Measurements from ENCODE around the gene TAP1. TPM values are rescaled to one million over a fixed set of nuclear protein-coding genes. Genes with fewer than 3 reads are reported as not detected.

Gene TAP1
- total RNA-seq: 10 to 100 TPM; 32.6 to 52.1 TPM
- 100 to 1,000 TPM in 1 of 2 donors, 10 to 100 TPM in 1; 63.6 to 181 TPM for polyA plus RNA-seq
- long read RNA-seq, donor 1, transcript TAP1-201 (11 exons, 2,959 nt): major isoform, 6 of 7 reads
- long read RNA-seq, donor 1, partial matches to known transcripts: 0 of 7 reads
- long read RNA-seq, donor 1, other reads (novel, unspliced or antisense): 0 of 7 reads
- long read RNA-seq, donor 2: 0 reads
- long read RNA-seq, donor 3, partial matches to known transcripts: 0 of 4 reads
- long read RNA-seq, donor 3, other reads (novel, unspliced or antisense): 0 of 4 reads
- long read RNA-seq, donor 4: 0 reads
- long read RNA-seq, donor 5, partial matches to known transcripts: 0 of 2 reads
- long read RNA-seq, donor 5, other reads (novel, unspliced or antisense): 0 of 2 reads

- Histone ChIP-seq H3K4me3 (peak within 1 kb of the TSS; percentile 92), H3K4me1 (ENCODE audit: control insufficient read depth in 5 of 5, insufficient read depth in 5 of 5, low read length in 5 of 5) (peaks cover 0 to 20% (median 4%) of the 10 kb centered on the region in 5 donors), H3K9ac (ENCODE audit: insufficient read depth in 1 of 2, low read length in 2 of 2) (peak within 1 kb of the TSS; percentile 69 to 92), H3K27ac (ENCODE audit: low read depth in 1 of 2, low read length in 1 of 2) (peak within 1 kb of the TSS; percentile 97 to 99), H3K27me3 (ENCODE audit: control insufficient read depth in 3 of 3, insufficient read depth in 3 of 3, low read length in 2 of 3) (peaks cover 0 to 27% (median 0%) of the 10 kb centered on the region in 3 donors), H3K9me3 (ENCODE audit: control insufficient read depth in 4 of 4, insufficient read depth in 3 of 4, low read length in 3 of 4) (no peaks in the 10 kb centered on the region), H3K36me3 (ENCODE audit: control insufficient read depth in 4 of 4, insufficient read depth in 4 of 4, low read length in 4 of 4) (peaks cover 7 to 37% (median 17%) of the 10 kb centered on the region in 4 donors)
- ATAC-seq (ENCODE audit: insufficient read depth, low FRiP score) (peak; percentile 94), DNase-seq (peak; percentile 93 to 95 (median 94))
- 0% methylated on average over 61 to 68 of the region's 68 CpGs for WGBS, 2 donors
- TF ChIP-seq, protein P1, sequence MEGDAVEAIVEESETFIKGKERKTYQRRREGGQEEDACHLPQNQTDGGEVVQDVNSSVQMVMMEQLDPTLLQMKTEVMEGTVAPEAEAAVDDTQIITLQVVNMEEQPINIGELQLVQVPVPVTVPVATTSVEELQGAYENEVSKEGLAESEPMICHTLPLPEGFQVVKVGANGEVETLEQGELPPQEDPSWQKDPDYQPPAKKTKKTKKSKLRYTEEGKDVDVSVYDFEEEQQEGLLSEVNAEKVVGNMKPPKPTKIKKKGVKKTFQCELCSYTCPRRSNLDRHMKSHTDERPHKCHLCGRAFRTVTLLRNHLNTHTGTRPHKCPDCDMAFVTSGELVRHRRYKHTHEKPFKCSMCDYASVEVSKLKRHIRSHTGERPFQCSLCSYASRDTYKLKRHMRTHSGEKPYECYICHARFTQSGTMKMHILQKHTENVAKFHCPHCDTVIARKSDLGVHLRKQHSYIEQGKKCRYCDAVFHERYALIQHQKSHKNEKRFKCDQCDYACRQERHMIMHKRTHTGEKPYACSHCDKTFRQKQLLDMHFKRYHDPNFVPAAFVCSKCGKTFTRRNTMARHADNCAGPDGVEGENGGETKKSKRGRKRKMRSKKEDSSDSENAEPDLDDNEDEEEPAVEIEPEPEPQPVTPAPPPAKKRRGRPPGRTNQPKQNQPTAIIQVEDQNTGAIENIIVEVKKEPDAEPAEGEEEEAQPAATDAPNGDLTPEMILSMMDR (IDR thresholded peaks at IDR 0.05; ENCODE audit: control extremely low read depth, extremely low read depth): peak; percentile 87
These were observed at the start of gene TAP1, which contains the start of gene PSMB9 for GRCh38 chr6:32853541-32854375. Gene TAP1 (minus strand): TSS chr6:32853704. CDS start chr6:32853636, 68 bp downstream. Gene PSMB9 (plus strand): TSS chr6:32854192. CDS start chr6:32854230, 38 bp downstream.

DNA sequence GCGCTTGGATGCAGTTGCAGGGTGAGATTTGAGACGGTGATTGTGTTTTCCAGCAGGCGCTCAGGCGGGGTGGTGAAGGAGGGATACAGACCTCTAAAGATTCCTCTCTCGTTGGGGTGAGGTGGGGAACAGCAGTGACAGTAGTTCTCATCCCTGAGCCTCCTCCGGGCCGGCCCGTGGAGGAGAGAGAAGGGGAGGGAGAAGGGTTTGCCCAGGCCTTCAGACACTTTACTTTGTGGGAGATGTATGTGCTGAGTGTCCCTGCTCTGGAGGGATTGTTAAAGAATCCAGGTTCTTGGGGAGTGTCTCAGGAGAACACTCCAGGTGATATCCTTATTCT, 41.5 kb upstream of the TAP1 start:
- Histone ChIP-seq H3K27ac (ENCODE audit: low read depth in 1 of 2, low read length in 1 of 2) (peak overlapping the region; percentile 74 to 80), H3K36me3 (ENCODE audit: control insufficient read depth in 4 of 4, insufficient read depth in 4 of 4, low read length in 4 of 4) (no peaks in the 10 kb centered on the region), H3K9ac (ENCODE audit: insufficient read depth in 1 of 2, low read length in 2 of 2) (peak overlapping the region; percentile 46 to 71), H3K27me3 (ENCODE audit: control insufficient read depth in 3 of 3, insufficient read depth in 3 of 3, low read length in 2 of 3) (peaks cover 0 to 2% (median 0%) of the 10 kb centered on the region in 3 donors), H3K4me3 (peak overlapping the region; percentile 72), H3K9me3 (ENCODE audit: control insufficient read depth in 4 of 4, insufficient read depth in 3 of 4, low read length in 3 of 4) (no peaks in the 10 kb centered on the region), H3K4me1 (ENCODE audit: control insufficient read depth in 5 of 5, insufficient read depth in 5 of 5, low read length in 5 of 5) (peaks cover 0 to 18% (median 5%) of the 10 kb centered on the region in 5 donors)
- DNase-seq: no peak
- TF ChIP-seq, protein P1 (IDR thresholded peaks at IDR 0.05; ENCODE audit: control extremely low read depth, extremely low read depth): no peak
- 0% methylated on average over 8 of the region's 8 CpGs for WGBS, 2 donors
- ATAC-seq (ENCODE audit: insufficient read depth, low FRiP score): peak; percentile 7

DNA sequence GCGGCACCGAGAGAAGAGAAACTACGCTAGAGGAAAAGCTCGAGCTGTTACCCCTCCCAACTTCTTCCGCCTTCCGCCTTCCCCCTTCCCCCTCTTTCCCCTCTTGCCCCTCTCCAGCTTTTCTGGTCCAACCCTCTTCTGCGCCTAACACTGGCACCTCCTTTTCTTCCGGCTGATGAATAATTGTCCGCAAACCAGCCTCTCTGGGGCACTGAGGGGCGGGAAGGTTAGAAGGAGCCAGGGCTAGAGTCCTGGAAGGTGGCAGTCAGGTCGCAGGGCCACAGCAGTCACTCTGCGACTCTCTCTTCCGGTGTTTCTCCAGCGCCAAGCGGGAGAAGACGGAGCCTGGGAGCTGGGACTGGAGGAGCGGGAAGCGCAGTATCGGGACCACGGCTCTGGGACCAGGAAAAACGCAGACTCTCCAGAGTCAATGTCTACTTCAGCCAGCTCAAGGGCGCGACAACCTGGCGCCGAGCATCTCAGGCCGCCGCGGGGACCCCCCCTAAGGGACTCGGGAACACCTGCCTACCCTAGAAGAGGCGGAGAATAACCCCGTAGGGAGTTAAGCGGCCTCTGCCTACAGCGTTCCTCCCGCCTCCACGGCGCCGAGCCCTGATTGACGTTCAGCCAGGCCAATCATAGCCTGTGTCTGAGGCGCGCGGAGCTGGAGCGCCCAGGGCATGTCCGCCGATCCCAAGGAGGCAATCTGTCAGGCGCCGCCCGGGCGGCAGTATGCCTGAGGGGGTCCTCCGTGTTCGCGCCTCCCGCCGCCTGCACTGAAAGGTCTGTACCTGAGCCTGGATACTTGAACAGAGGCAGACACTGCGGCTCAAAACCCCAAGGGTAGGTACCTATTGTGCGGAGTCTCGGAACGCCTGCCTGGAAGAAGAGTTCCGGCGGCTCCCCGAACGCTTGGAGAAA, 40.8 kb upstream of the TAP1 start:
- 0 to 1% methylated on average over 61 of the region's 61 CpGs for WGBS, 2 donors
- peak; percentile 96 to 98 (median 97) for DNase-seq
- H3K27me3 ChIP-seq (ENCODE audit: control insufficient read depth in 3 of 3, insufficient read depth in 3 of 3, low read length in 2 of 3): peaks cover 0 to 3% (median 0%) of the 10 kb centered on the region in 3 donors
- TF ChIP-seq, protein P1 (IDR thresholded peaks at IDR 0.05; ENCODE audit: control extremely low read depth, extremely low read depth): peak; percentile 7
- peaks cover 0 to 18% (median 5%) of the 10 kb centered on the region in 5 donors for H3K4me1 ChIP-seq (ENCODE audit: control insufficient read depth in 5 of 5, insufficient read depth in 5 of 5, low read length in 5 of 5)
- H3K27ac ChIP-seq (ENCODE audit: low read depth in 1 of 2, low read length in 1 of 2): peak overlapping the region; percentile 74 to 80
- H3K4me3 ChIP-seq: peak overlapping the region; percentile 72
- H3K9me3 ChIP-seq (ENCODE audit: control insufficient read depth in 4 of 4, insufficient read depth in 3 of 4, low read length in 3 of 4): no peaks in the 10 kb centered on the region
- peak overlapping the region; percentile 74 to 86 for H3K9ac ChIP-seq (ENCODE audit: insufficient read depth in 1 of 2, low read length in 2 of 2)
- ATAC-seq (ENCODE audit: insufficient read depth, low FRiP score): peak; percentile 100
- H3K36me3 ChIP-seq (ENCODE audit: control insufficient read depth in 4 of 4, insufficient read depth in 4 of 4, low read length in 4 of 4): no peaks in the 10 kb centered on the region

Measured in lung (tissue), 16 donors.